Endodermal cell (in vitro differentiated cells): ENCODE data around the gene SNX13. TPM values are rescaled to one million over a fixed set of nuclear protein-coding genes. Genes with fewer than 3 reads are reported as not detected.

ENCODE experiments used
- DNase-seq: peaks from one replicate; pipeline ENCODE4 v3.0.0-alpha.2; 2017
- H3K27ac ChIP-seq: 2 replicates; pipeline ENCODE4 v1.5.1; 2013; ENCODE audit warnings: mild to moderate bottlenecking, low read depth, low read length, moderate library complexity
- H3K27me3 ChIP-seq: 2 replicates; pipeline ENCODE4 v1.6.1; 2013; ENCODE audit warnings: mild to moderate bottlenecking, low read length, moderate library complexity; ENCODE audit not compliant: insufficient read depth, control insufficient read depth, poor library complexity, severe bottlenecking
- H3K36me3 ChIP-seq: 2 replicates; pipeline ENCODE4 v1.7.0; 2013; ENCODE audit warnings: mild to moderate bottlenecking, low read length, moderate library complexity; ENCODE audit not compliant: control insufficient read depth, insufficient read depth
- H3K4me1 ChIP-seq: one replicate; pipeline ENCODE4 v1.7.0; 2013; ENCODE audit warnings: low read length; ENCODE audit not compliant: control insufficient read depth, insufficient read depth
- H3K4me3 ChIP-seq: 2 replicates; pipeline ENCODE4 v1.5.1; 2013; ENCODE audit warnings: mild to moderate bottlenecking, low read length, moderate library complexity
- H3K9ac ChIP-seq: 2 replicates; pipeline ENCODE4 v1.6.1; 2013; ENCODE audit warnings: mild to moderate bottlenecking, low read length, moderate library complexity; ENCODE audit not compliant: poor library complexity, severe bottlenecking; ENCODE audit errors: extremely low read depth
- H3K9me3 ChIP-seq: 2 replicates; pipeline ENCODE4 v1.6.1; 2013; ENCODE audit warnings: mild to moderate bottlenecking, low read length, moderate library complexity; ENCODE audit not compliant: control insufficient read depth
- H3K27ac Mint-ChIP-seq: 2 replicates; pipeline ENCODE4 v1.8.0; 2020; ENCODE audit warnings: mixed read lengths
- H3K27me3 Mint-ChIP-seq: 2 replicates; pipeline ENCODE4 v1.8.0; 2021; ENCODE audit warnings: mild to moderate bottlenecking, mixed read lengths; ENCODE audit not compliant: insufficient read depth
- H3K36me3 Mint-ChIP-seq: 2 replicates; pipeline ENCODE4 v1.8.0; 2020; ENCODE audit warnings: low read depth, mixed read lengths
- H3K4me1 Mint-ChIP-seq: 2 replicates; pipeline ENCODE4 v1.8.0; 2020; ENCODE audit warnings: mixed read lengths
- H3K4me3 Mint-ChIP-seq: 2 replicates; pipeline ENCODE4 v1.8.0; 2020; ENCODE audit warnings: mild to moderate bottlenecking, moderate library complexity, mixed read lengths
- H3K9me3 Mint-ChIP-seq: 2 replicates; pipeline ENCODE4 v1.8.0; 2020; ENCODE audit warnings: mild to moderate bottlenecking, mixed read lengths
- CTCF ChIP-seq: fragments of 200-600 bp; sonication (generic); conservative IDR thresholded peaks from 2 replicates; pipeline ENCODE4 v1.5.0; 2021; ENCODE audit warnings: antibody characterized with exemption, mild to moderate bottlenecking
- WGBS, 2 experiments: methylation state at CpG; one replicate each; pipeline versions ENCODE4 v1.1.5 to v1.1.7; 2013; ENCODE audit warnings: missing lambda C conversion rate in 2 of 2, mixed read lengths in 1 of 2; ENCODE audit not compliant: insufficient coverage in 1 of 2, insufficient read length in 1 of 2; 5-methylcytosine and 5-hydroxymethylcytosine counted together
- total RNA-seq, 2 donors: library from RNA; stranded (reverse); fragmentation: NEBNext Ultra II Directional in 1 of 2; extraction: Animal tissue kit (Norgen Biotek cat#: 25700) in 1 of 2; gene quantifications; 2 replicates in 1 of 2; 3 replicates in 1 of 2; pipeline ENCODE4 v1.2.1, GENCODE V29; 2021

The SNX13 gene
- total RNA-seq, 2 donors from 2014 or later = 32.8 to 38.8 TPM

DNA sequence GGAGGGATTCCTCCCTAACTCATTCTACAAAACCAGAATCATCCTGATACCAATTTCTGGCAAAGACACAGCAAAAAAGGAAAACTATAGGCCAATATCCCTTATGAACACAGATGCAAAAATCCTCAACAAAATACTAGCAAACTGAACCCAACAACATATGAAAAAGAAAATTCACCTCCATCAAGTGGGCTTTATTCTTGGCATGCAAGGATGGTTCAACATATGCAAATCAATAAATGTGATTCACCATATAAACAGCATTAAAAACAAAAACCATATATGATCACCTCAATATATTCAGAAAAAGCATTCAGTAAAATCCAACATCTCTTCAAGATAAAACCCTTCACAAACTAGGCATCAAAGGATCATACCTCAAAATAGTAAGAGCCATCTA, 23.5 kb downstream of the SNX13 start:
- Histone ChIP-seq H3K9me3 (peaks cover 17% of the 10 kb centered on the region), H3K27me3 (no peaks in the 10 kb centered on the region), H3K9ac (no peak overlapping the region), H3K4me3 (no peak overlapping the region), H3K36me3 (no peaks in the 10 kb centered on the region), H3K27ac (no peak overlapping the region), H3K4me1 (no peaks in the 10 kb centered on the region)
- Mint-ChIP-seq H3K4me3 (no peak overlapping the region), H3K9me3 (peaks cover 5% of the 10 kb centered on the region), H3K27ac (no peak overlapping the region), H3K27me3 (no peaks in the 10 kb centered on the region), H3K4me1 (peaks cover 10% of the 10 kb centered on the region), H3K36me3 (peaks cover 3% of the 10 kb centered on the region)
- no peak for TF ChIP-seq CTCF
- no peak for DNase-seq

- H3K9me3 Mint-ChIP-seq = peaks cover 5% of the 10 kb centered on the region
- H3K4me1 ChIP-seq = no peaks in the 10 kb centered on the region
- H3K27me3 ChIP-seq = no peaks in the 10 kb centered on the region
- H3K36me3 Mint-ChIP-seq = peaks cover 3% of the 10 kb centered on the region
- no peak overlapping the region for H3K9ac ChIP-seq
- peaks cover 1% of the 10 kb centered on the region for H3K4me1 Mint-ChIP-seq
- H3K27ac Mint-ChIP-seq = no peak overlapping the region
- no peak for TF ChIP-seq CTCF
- DNase-seq = no peak
- WGBS, 2 experiments = 93 to 95% methylated on average over 2 of the region's 2 CpGs
- peaks cover 17% of the 10 kb centered on the region for H3K9me3 ChIP-seq
- H3K36me3 ChIP-seq = no peaks in the 10 kb centered on the region
- no peak overlapping the region for H3K4me3 Mint-ChIP-seq
- no peaks in the 10 kb centered on the region for H3K27me3 Mint-ChIP-seq
- no peak overlapping the region for H3K27ac ChIP-seq
- H3K4me3 ChIP-seq = no peak overlapping the region
Observed at GRCh38 chr7:17915796-17916195, 24.5 kb downstream of the SNX13 start.

DNA sequence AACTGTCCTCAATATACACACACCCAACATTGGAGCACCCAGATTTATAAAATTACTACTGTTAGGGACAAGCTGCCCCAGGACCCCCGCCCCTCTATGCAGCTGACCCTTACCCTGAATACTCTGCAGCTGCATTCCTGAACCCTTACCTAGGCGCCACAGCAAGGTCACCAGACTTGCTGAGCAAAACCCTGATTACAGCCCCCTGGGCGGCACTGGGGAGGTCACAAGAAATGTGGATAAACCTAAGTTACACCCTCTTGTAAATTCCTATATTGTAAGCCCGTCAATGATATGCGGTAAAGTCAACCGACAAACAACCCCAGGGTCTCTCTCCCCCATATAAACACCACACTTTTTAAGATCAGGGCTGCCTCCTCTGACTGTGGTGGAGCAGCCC, 25.1 kb downstream of the SNX13 start:
- H3K9me3 ChIP-seq = peaks cover 17% of the 10 kb centered on the region
- Mint-ChIP-seq H3K27ac (no peak overlapping the region), H3K27me3 (no peaks in the 10 kb centered on the region), H3K36me3 (peaks cover 4% of the 10 kb centered on the region), H3K4me3 (no peak overlapping the region), H3K4me1 (no peaks in the 10 kb centered on the region), H3K9me3 (peaks cover 5% of the 10 kb centered on the region)
- peak; percentile 58 for DNase-seq
- no peak overlapping the region for H3K4me3 ChIP-seq
- 75 to 100% methylated on average over 1 to 6 of the region's 6 CpGs for WGBS, 2 experiments
- H3K36me3 ChIP-seq = no peaks in the 10 kb centered on the region
- H3K27me3 ChIP-seq = no peaks in the 10 kb centered on the region
- no peak for TF ChIP-seq CTCF
- no peak overlapping the region for H3K9ac ChIP-seq
- no peak overlapping the region for H3K27ac ChIP-seq
- H3K4me1 ChIP-seq = no peaks in the 10 kb centered on the region
